ENCODE data around the gene TUFM. TPM values are rescaled to one million over a fixed set of nuclear protein-coding genes. Genes with fewer than 3 reads are reported as not detected.
A peak's percentile ranks its signal among the peaks of the same experiment; 100 is the strongest.

The TUFM gene
- total and polyA plus RNA-seq, 2 experiments from 2014 or later, result 192 to 248 TPM

GRCh38 chr16:28880589-28880915 is 34.4 kb upstream of the TUFM start:
- Histone ChIP-seq H3F3A (replicated peaks; ENCODE audit: low read depth) (peaks cover 10% of the 10 kb centered on the region), H3K4me2 (peak overlapping the region; percentile 94), H3K27me3 (ENCODE audit: insufficient read depth) (peaks cover 22% of the 10 kb centered on the region; the same call in 1 of the 2 replicates), H3K4me1 (ENCODE audit: insufficient read depth) (peaks cover 36% of the 10 kb centered on the region), H3K27ac (ENCODE audit: low read depth) (0 out of 2 replicates have a peak overlapping the region, but pooled peaks have one; percentile 84), H3K36me3 (ENCODE audit: insufficient read depth) (no peaks in the 10 kb centered on the region), H2AFZ (peak overlapping the region; percentile 94), H3K79me2 (replicated peaks; ENCODE audit: insufficient read depth) (no peaks in the 10 kb centered on the region), H4K20me1 (replicated peaks; ENCODE audit: insufficient read depth) (no peaks in the 10 kb centered on the region; the same call in 1 of the 2 replicates), H3K9me2 (ENCODE audit: insufficient read depth) (no peaks in the 10 kb centered on the region), H3K4me3 (peak overlapping the region; percentile 91)
- Mint-ChIP-seq H3K9me3 (no peaks in the 10 kb centered on the region; the same call in 1 of the 3 replicates), H3K4me1 (peaks cover 61% of the 10 kb centered on the region), H3K27ac (peak overlapping the region; percentile 89; the same call in 1 of the 2 replicates), H3K4me3 (peak overlapping the region; percentile 92), H3K36me3 (ENCODE audit: low read depth) (peaks cover 4% of the 10 kb centered on the region; the same call in 1 of the 3 replicates), H3K27me3 (ENCODE audit: insufficient read depth, low read depth, poor library complexity) (peaks cover 31% of the 10 kb centered on the region)
- ATAC-seq (peak; percentile 9), DNase-seq (ENCODE audit: low spot score) (no peak)
- TF ChIP-seq ZNF114 (CRISPR knock-in tag; IDR thresholded peaks at IDR 0.05) (no peak), CREB1 (CRISPR knock-in tag; IDR thresholded peaks at IDR 0.05; ENCODE audit: low read depth) (no peak), POLR2AphosphoS5 (IDR thresholded peaks at IDR 0.05; ENCODE audit: low read depth) (no peak), EZH2 (IDR thresholded peaks at IDR 0.05; ENCODE audit: low read depth, unreplicated experiment) (no peak), REST (IDR thresholded peaks at IDR 0.05; ENCODE audit: unreplicated experiment) (no peak), JUNB (IDR thresholded peaks at IDR 0.05; ENCODE audit: unreplicated experiment) (no peak), NANOG (IDR thresholded peaks at IDR 0.05; ENCODE audit: borderline replicate concordance) (no peak), ZNF331 (CRISPR knock-in tag; IDR thresholded peaks at IDR 0.05; ENCODE audit: low read depth) (no peak), EZH2phosphoT487 (IDR thresholded peaks at IDR 0.05; ENCODE audit: unreplicated experiment) (no peak), ETS1 (IDR thresholded peaks at IDR 0.05) (no peak), STAT1 (IDR thresholded peaks at IDR 0.05; ENCODE audit: unreplicated experiment) (no peak)
- TF ChIP-seq, protein P1, sequence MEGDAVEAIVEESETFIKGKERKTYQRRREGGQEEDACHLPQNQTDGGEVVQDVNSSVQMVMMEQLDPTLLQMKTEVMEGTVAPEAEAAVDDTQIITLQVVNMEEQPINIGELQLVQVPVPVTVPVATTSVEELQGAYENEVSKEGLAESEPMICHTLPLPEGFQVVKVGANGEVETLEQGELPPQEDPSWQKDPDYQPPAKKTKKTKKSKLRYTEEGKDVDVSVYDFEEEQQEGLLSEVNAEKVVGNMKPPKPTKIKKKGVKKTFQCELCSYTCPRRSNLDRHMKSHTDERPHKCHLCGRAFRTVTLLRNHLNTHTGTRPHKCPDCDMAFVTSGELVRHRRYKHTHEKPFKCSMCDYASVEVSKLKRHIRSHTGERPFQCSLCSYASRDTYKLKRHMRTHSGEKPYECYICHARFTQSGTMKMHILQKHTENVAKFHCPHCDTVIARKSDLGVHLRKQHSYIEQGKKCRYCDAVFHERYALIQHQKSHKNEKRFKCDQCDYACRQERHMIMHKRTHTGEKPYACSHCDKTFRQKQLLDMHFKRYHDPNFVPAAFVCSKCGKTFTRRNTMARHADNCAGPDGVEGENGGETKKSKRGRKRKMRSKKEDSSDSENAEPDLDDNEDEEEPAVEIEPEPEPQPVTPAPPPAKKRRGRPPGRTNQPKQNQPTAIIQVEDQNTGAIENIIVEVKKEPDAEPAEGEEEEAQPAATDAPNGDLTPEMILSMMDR (conservative IDR thresholded peaks at IDR 0.05; ENCODE audit: low read depth in 2 of 2), result no peak
- TF ChIP-seq, protein P2, sequence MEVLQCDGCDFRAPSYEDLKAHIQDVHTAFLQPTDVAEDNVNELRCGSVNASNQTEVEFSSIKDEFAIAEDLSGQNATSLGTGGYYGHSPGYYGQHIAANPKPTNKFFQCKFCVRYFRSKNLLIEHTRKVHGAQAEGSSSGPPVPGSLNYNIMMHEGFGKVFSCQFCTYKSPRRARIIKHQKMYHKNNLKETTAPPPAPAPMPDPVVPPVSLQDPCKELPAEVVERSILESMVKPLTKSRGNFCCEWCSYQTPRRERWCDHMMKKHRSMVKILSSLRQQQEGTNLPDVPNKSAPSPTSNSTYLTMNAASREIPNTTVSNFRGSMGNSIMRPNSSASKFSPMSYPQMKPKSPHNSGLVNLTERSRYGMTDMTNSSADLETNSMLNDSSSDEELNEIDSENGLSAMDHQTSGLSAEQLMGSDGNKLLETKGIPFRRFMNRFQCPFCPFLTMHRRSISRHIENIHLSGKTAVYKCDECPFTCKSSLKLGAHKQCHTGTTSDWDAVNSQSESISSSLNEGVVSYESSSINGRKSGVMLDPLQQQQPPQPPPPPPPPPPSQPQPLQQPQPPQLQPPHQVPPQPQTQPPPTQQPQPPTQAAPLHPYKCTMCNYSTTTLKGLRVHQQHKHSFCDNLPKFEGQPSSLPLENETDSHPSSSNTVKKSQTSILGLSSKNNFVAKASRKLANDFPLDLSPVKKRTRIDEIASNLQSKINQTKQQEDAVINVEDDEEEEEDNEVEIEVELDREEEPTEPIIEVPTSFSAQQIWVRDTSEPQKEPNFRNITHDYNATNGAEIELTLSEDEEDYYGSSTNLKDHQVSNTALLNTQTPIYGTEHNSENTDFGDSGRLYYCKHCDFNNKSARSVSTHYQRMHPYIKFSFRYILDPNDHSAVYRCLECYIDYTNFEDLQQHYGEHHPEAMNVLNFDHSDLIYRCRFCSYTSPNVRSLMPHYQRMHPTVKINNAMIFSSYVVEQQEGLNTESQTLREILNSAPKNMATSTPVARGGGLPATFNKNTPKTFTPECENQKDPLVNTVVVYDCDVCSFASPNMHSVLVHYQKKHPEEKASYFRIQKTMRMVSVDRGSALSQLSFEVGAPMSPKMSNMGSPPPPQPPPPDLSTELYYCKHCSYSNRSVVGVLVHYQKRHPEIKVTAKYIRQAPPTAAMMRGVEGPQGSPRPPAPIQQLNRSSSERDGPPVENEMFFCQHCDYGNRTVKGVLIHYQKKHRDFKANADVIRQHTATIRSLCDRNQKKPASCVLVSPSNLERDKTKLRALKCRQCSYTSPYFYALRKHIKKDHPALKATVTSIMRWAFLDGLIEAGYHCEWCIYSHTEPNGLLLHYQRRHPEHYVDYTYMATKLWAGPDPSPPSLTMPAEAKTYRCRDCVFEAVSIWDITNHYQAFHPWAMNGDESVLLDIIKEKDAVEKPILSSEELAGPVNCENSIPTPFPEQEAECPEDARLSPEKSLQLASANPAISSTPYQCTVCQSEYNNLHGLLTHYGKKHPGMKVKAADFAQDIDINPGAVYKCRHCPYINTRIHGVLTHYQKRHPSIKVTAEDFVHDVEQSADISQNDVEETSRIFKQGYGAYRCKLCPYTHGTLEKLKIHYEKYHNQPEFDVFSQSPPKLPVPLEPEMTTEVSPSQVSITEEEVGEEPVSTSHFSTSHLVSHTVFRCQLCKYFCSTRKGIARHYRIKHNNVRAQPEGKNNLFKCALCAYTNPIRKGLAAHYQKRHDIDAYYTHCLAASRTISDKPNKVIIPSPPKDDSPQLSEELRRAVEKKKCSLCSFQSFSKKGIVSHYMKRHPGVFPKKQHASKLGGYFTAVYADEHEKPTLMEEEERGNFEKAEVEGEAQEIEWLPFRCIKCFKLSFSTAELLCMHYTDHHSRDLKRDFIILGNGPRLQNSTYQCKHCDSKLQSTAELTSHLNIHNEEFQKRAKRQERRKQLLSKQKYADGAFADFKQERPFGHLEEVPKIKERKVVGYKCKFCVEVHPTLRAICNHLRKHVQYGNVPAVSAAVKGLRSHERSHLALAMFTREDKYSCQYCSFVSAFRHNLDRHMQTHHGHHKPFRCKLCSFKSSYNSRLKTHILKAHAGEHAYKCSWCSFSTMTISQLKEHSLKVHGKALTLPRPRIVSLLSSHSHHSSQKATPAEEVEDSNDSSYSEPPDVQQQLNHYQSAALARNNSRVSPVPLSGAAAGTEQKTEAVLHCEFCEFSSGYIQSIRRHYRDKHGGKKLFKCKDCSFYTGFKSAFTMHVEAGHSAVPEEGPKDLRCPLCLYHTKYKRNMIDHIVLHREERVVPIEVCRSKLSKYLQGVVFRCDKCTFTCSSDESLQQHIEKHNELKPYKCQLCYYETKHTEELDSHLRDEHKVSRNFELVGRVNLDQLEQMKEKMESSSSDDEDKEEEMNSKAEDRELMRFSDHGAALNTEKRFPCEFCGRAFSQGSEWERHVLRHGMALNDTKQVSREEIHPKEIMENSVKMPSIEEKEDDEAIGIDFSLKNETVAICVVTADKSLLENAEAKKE (CRISPR knock-in tag; IDR thresholded peaks at IDR 0.05), result no peak
